Measurements from ENCODE around the gene ALOX12.
"Not testable (repeated sequence)": the region's sequence is repeated elsewhere in the genome, so short reads cannot be mapped to it uniquely, and the experiment has no call there.

The ALOX12 gene

DNA sequence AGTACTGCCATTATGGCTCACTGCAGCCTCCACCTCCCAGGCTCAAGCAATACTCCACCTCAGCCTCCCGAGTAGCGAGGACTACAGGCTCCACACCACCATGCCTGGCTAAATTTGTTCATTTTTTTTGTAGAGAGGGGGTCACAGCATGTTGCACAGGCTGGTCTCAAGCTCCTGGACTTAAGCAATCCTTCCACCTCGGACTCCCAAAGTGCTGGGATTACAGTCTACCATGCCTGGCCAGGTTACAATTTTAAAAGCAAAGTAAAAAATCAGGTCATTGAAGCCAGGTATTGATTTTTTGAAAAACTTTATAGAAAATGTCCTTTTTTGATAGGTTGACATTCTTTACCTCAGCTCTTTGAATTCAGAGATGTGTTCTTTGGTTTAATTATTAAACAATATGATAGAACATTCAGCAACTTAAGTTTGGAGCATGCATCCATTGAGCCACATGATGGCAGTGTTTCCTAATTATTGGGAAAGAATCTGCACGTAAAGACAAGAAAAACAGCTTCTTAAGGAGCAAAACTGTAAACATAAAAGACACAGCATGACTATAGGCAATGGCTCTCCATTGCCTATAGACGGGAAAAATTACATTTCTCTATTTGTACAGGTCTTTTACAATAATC lies 49.8 kb downstream of the ALOX12 start:
- DNase-seq (ENCODE audit: low read depth in 2 of 2), result no peak

- no peak for DNase-seq (ENCODE audit: low read depth in 2 of 2)
Observed at GRCh38 chr17:7046127-7046724, 50.4 kb downstream of the ALOX12 start.

- not testable (repeated sequence) for DNase-seq (ENCODE audit: low read depth in 2 of 2)
Observed at GRCh38 chr17:7046725-7047397, 51.0 kb downstream of the ALOX12 start.

DNA sequence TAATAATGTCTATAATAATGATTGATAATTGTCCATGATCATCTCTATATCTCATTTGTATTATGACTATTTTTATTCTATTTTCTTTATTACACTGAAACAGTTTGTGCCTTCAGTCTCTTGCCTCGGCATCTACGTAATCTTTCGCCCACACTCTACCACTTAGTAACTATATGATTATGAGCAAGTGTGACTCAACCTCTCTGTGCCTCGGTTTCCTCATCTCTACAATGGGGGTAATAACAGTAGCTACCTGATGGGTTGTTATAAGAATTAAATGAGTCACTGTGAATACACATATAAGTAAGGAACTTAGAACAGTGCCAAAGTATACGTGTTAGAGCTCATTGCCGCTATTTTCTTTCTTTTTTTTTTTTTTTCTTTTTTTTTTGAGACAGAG lies 51.7 kb downstream of the ALOX12 start:
- no peak for DNase-seq (ENCODE audit: low read depth in 2 of 2)

DNA sequence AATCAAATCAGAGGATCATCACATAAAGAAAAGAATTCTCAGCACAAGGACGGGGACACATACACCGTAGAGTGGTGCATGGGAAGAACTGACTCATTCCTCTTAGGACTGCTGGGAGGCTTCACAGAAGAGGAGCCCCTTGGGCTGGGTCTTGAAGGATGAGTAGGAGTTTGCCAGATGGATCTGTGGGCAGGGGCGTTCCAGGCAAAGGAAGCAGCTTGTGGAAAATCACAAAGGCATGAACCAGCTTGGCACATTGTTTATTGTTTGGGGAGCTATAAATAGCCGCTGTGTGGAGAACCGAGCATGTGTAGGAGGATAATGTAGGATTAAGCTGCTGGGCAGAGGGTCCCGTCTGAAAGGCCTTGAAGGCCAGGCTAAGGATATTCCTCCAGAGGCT lies 53.1 kb downstream of the ALOX12 start:
- DNase-seq (ENCODE audit: low read depth in 2 of 2), result no peak

- DNase-seq (ENCODE audit: low read depth in 2 of 2), result not testable (repeated sequence)
Observed at GRCh38 chr17:7050583-7050982, 54.7 kb downstream of the ALOX12 start.

DNA sequence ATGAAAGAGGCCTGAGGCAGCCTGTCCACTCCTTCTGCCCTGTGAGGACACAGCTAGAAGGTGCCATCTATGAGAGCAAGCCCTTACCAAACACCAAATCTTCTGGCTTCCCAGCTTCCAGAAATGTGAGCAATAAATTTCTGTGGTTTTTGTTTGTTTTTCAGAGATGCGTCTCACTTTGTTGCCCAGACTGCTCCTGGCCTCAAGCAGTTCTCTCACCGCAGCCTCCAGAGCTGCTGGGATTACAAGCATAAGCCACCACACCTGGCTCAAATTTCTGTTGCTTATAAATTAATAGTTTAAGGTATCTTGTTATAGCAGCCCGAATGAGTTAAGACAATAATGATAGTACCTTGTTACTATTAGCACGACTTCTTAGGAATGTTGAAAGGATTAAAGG lies 60.5 kb downstream of the ALOX12 start:
- DNase-seq (ENCODE audit: low read depth in 2 of 2), result no peak

GRCh38 chr17:7058831-7059447 lies 63.1 kb downstream of the ALOX12 start:
- no peak for DNase-seq (ENCODE audit: low read depth in 2 of 2)

Data from stimulated activated CD8-positive, alpha-beta memory T cell treated with anti-CD3 and anti-CD28 coated beads, Interleukin-7, amount 100 ng/mL, for 1 hour (primary cell).